GM10248 (cell line): Measurements from ENCODE around the gene MGME1.

Source experiments
- CTCF ChIA-PET: fragments of 300-600 bp; sonication (Branson Sonifier 250); formaldehyde crosslinking; extraction: SDS; loops from one replicate; lab custom pipeline; 2021; ENCODE audit warnings: antibody characterized with exemption; lab: Yijun Ruan, JAX
- POLR2A ChIA-PET: fragments of 350-650 bp; sonication (Branson Sonifier 250); formaldehyde crosslinking; extraction: SDS; loops from one replicate; lab custom pipeline; 2020; ENCODE audit warnings: antibody characterized with exemption; lab: Yijun Ruan, JAX
- DNase-seq: peaks from one replicate; pipeline ENCODE4 v3.0.0; 2012; ENCODE audit errors: extremely low spot score
- CTCF ChIP-seq: IDR thresholded peaks from 2 replicates; pipeline ENCODE4 v1.5.1; 2012; ENCODE audit warnings: mild to moderate bottlenecking, low read depth; ENCODE audit errors: extremely low read depth, missing control alignments, control extremely low read depth

MGME1 gene

GRCh38 chr20:17943343-17943742 lies 25.5 kb upstream of the MGME1 start:
- CTCF ChIA-PET: interaction anchor here (1.3 to 2.7 kb wide), 3 partner anchors 12 to 44 kb away, joined by 3 to 8 read pairs (median 5); no protein-coding TSS in a partner anchor
- DNase-seq: no peak
- POLR2A ChIA-PET: interaction anchor here (0.6 to 1.1 kb wide), 2 partner anchors 22 to 373 kb away, joined by 3 to 5 read pairs; no protein-coding TSS in a partner anchor
- TF ChIP-seq CTCF: no peak

DNA sequence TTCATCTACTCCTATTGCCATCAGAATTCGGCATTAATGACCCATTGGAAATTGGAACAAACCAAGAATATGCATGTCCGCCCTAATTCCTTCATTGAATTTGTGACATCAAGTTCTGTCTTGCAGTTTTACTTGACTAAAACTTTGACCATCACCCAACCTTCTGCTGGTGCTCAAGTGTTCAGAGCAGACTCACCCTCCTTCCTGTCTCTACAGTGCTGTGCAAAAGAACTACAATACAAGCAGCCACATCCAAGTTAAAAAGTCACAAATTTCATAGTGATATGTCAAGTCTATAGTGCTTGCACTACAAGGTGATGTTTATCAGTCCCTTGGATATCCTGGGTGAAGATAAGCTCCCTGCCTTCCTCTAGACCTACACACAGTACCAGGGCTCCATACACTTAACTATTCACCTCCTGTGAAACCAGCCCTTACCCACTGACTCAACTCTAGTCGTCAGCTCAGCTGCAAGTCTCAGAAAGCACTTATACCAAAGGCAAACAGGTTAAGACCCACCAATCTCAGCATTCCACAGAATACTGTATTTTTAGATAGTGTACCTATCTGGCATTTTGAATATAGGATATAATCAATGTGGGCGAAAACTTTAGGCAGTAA lies 23.9 kb upstream of the MGME1 start:
- CTCF ChIA-PET: interaction anchor here (0.7 to 4.5 kb wide), 9 partner anchors 13 to 408 kb away, joined by 3 to 28 read pairs (median 3); partner anchors contain the start of gene RRBP1
- TF ChIP-seq CTCF: no peak
- DNase-seq: no peak
- POLR2A ChIA-PET: no interaction called here

DNA sequence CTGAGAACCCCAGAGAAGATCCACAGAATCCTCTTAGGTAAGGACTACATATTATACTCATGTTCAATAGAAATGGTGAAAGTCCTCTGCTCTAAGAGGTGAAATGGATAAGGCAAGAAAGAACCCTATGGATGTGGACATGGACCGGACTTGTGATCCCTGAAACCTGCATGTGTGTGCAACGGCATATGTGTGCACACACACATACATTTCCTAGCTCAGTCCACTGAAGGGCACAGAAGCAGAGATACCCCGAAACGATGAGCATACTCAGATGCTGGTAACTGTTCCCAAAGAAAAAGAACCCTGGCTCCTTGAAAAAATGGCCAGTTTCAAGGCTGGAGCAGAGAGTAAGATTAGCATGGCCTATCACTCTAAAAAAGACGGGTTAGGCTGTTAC lies 22.8 kb upstream of the MGME1 start:
- POLR2A ChIA-PET: no interaction called here
- CTCF ChIA-PET: interaction anchor here (0.6 to 4.5 kb wide), 8 partner anchors 9 to 264 kb away, joined by 3 to 28 read pairs (median 4); partner anchors contain the start of gene RRBP1
- no peak for DNase-seq
- no peak for TF ChIP-seq CTCF

GRCh38 chr20:17946572-17947473 lies 22.0 kb upstream of the MGME1 start:
- no peak for DNase-seq
- CTCF ChIA-PET: interaction anchor here (0.6 to 4.5 kb wide), 6 partner anchors 10 to 265 kb away, joined by 3 to 28 read pairs (median 4); partner anchors contain the start of gene RRBP1
- TF ChIP-seq CTCF: no peak
- POLR2A ChIA-PET: no interaction called here

DNA sequence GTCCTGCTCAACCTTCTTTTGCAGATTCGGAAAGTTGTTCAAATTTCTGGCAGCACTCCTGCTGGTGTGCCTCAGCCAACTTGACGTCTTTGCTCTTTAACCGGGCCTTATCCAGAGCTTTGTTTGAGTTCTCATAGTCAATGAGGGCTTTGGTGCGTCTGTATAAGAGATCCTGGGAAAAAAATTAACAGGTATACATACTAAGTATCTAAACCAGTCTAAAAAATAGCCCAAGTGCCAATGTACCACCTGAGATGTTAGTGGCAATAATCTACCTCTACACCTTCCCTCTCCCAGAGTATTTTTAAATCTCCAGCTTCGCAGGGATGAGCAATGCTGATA lies 21.4 kb upstream of the MGME1 start:
- no peak for TF ChIP-seq CTCF
- ChIA-PET CTCF (interaction anchor here (0.8 to 4.5 kb wide), 7 partner anchors 8 to 265 kb away, joined by 3 to 28 read pairs (median 5); partner anchors contain the start of gene RRBP1), POLR2A (no interaction called here)
- DNase-seq: no peak

- ChIA-PET CTCF (interaction anchor here (1.0 to 4.5 kb wide), 4 partner anchors 9 to 19 kb away, joined by 3 to 28 read pairs (median 10); no protein-coding TSS in a partner anchor), POLR2A (interaction anchor here (1.1 kb wide), 1 partner anchor 266 kb away, joined by 3 read pairs; the partner anchor contains the start of gene RRBP1)
- DNase-seq: no peak
- no peak for TF ChIP-seq CTCF
These were observed 20.4 kb upstream of the MGME1 start for GRCh38 chr20:17948442-17948841.
